Right forelimb (tissue), 1 donor: ENCODE results near the gene TMEM212.

ENCODE experiments used
- DNase-seq: peaks from one replicate; pipeline ENCODE4 v3.0.0-alpha.2; 2018

TMEM212 gene

GRCh38 chr3:171862993-171863521 lies 19.9 kb downstream of the TMEM212 start:
- no peak for DNase-seq

- DNase-seq = no peak
These were observed 20.8 kb downstream of the TMEM212 start for GRCh38 chr3:171863920-171864319.

- no peak for DNase-seq
These were observed 22.2 kb downstream of the TMEM212 start for GRCh38 chr3:171865191-171865865.

- no peak for DNase-seq
These were observed 24.8 kb downstream of the TMEM212 start for GRCh38 chr3:171867981-171868380.

GRCh38 chr3:171871392-171872274 lies 28.5 kb downstream of the TMEM212 start:
- DNase-seq = no peak

GRCh38 chr3:171873580-171873979 lies 30.4 kb downstream of the TMEM212 start:
- no peak for DNase-seq

- peak; percentile 60 for DNase-seq
These were observed 31.1 kb downstream of the TMEM212 start for GRCh38 chr3:171874251-171874681.

GRCh38 chr3:171874879-171875278 lies 31.7 kb downstream of the TMEM212 start:
- DNase-seq = no peak

GRCh38 chr3:171875923-171876412 lies 32.8 kb downstream of the TMEM212 start:
- no peak for DNase-seq

GRCh38 chr3:171876680-171877147 lies 33.6 kb downstream of the TMEM212 start:
- no peak for DNase-seq

GRCh38 chr3:171878461-171879225 lies 35.5 kb downstream of the TMEM212 start:
- DNase-seq = no peak

GRCh38 chr3:171879472-171879871 lies 36.3 kb downstream of the TMEM212 start:
- no peak for DNase-seq

GRCh38 chr3:171880101-171880870 lies 37.1 kb downstream of the TMEM212 start:
- DNase-seq = no peak

GRCh38 chr3:171881251-171881650 lies 38.1 kb downstream of the TMEM212 start:
- no peak for DNase-seq

GRCh38 chr3:171883257-171883892 lies 40.2 kb downstream of the TMEM212 start:
- DNase-seq = no peak

- DNase-seq = no peak
These were observed 40.7 kb downstream of the TMEM212 start for GRCh38 chr3:171883893-171884279.

- no peak for DNase-seq
These were observed 45.3 kb downstream of the TMEM212 start for GRCh38 chr3:171888466-171888865.

- DNase-seq = no peak
These were observed 47.2 kb downstream of the TMEM212 start for GRCh38 chr3:171890398-171890797.

GRCh38 chr3:171892457-171892856 lies 49.3 kb downstream of the TMEM212 start:
- DNase-seq = no peak

- no peak for DNase-seq
These were observed 52.1 kb downstream of the TMEM212 start for GRCh38 chr3:171895291-171895690.

GRCh38 chr3:171895900-171896299 lies 52.8 kb downstream of the TMEM212 start:
- DNase-seq = no peak
